ENCODE results near the gene THYN1. TPM values are rescaled to one million over a fixed set of nuclear protein-coding genes. Genes with fewer than 3 reads are reported as not detected.

Gene THYN1
- total RNA-seq, 3 donors from 2014 or later, result 37.7 to 49.0 (median 43.3) TPM

DNA sequence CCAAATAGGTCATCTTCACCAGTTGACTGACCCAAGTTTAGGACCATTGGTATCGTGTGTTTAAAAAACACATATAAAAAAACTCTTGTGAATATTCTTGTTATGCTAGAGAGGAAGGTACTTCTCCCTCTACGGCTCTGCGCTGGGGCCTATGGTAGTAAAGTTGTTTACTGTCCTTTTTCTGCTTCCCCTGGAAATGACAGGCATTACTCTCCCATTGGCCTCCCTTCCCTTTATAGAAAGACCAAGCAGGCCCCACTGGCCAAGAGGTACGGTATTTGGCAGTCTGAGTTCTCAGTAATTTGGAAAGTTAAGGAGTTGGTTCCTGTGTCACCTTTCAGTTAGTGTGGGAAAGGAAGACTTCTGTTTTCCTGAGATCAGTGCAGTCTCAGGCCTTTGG, 6.5 kb downstream of the THYN1 start:
- Mint-ChIP-seq H3K4me1 (ENCODE audit: low read depth) (peaks cover 8% of the 10 kb centered on the region), H3K27me3 (ENCODE audit: low read depth) (no peaks in the 10 kb centered on the region), H3K9me3 (no peaks in the 10 kb centered on the region), H3K4me3 (no peak overlapping the region), H3K36me3 (ENCODE audit: insufficient read depth) (peaks cover 42% of the 10 kb centered on the region)
- DNase-seq (no peak), ATAC-seq (no peak)

DNA sequence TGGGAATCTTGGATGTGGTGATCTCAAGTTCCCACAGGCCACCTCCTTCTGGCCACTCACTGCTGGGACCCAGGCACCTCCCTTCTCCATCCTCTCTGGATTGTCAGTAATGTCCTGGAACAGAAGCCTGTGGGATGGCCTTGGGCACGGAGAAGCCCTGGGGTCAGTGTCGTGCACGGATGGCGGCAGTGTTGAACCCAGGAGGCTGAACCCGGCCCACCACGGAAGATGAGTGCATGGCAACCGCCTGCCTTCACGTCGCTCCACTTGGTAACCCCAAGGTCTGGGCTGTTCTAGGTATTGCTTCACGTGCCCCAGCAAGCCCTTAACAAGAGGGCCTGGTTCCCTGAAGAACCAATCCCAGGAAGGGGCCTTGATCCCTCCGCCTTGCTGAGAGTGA, 7.1 kb downstream of the THYN1 start:
- Mint-ChIP-seq H3K36me3 (ENCODE audit: insufficient read depth) (peaks cover 42% of the 10 kb centered on the region), H3K9me3 (no peaks in the 10 kb centered on the region), H3K4me1 (ENCODE audit: low read depth) (peaks cover 6% of the 10 kb centered on the region), H3K27me3 (ENCODE audit: low read depth) (no peaks in the 10 kb centered on the region), H3K4me3 (no peak overlapping the region)
- ATAC-seq (no peak), DNase-seq (no peak)

DNA sequence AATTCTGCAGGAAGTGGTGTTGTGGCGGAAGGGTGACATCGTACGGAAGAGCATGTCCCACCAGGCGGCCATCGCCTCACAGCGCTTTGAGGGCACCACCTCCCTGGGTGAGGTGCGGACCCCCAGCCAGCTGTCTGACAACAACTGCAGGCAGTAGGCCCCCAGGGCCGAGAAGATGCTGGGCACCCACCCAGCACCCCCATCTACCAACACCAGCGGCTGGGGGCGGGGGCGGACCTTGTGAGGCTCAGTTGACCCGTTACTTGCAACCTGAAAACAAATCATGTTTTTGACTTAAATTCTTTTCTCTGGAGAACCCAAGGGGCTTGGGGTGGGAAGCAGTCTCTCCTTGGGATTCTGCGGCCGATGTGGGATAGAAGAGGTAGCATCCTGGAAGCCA, 7.7 kb downstream of the THYN1 start:
- Mint-ChIP-seq H3K4me1 (ENCODE audit: low read depth) (peaks cover 6% of the 10 kb centered on the region), H3K9me3 (no peaks in the 10 kb centered on the region), H3K4me3 (no peak overlapping the region), H3K36me3 (ENCODE audit: insufficient read depth) (peaks cover 42% of the 10 kb centered on the region), H3K27me3 (ENCODE audit: low read depth) (no peaks in the 10 kb centered on the region)
- ATAC-seq (no peak), DNase-seq (no peak)

DNA sequence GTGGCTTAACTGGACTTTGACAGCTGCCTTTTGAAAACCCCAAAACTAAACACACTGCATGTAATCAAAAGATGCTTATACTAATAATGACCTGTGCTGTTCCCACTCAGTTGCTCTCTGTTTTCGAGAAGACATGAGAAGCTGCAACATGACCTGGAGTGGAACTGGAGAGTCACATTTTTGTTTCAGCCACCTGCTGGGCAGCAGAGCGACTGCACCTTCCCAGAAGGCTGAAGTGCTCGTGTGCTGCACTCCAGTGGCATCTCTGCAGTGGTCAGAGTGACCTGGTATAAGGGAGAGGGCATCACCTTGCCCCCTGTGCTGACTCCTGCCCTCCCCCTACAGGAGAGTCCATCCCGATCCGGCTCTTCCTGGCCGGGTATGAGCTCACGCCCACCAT, 8.6 kb downstream of the THYN1 start:
- no peak for DNase-seq
- H3K27me3 Mint-ChIP-seq (ENCODE audit: low read depth), result no peaks in the 10 kb centered on the region

DNA sequence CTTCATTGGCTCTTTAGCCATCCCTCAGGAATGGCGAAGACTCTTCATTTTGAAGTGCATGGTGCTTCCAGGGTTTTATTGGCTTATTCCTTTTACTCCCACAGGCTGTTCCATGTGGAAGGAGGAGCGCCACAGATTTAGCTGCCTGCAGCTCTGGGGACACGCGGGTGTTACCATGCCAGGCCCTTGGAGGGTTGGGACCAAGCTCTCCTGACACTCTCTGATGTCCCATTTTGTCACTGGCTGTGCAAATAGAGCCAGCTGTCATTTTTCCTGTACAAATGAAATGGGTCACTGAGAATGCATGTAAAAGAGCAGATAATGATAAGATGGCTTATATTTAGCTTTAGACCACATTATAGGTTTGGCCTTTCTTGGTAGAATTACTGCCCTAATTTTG, 9.2 kb downstream of the THYN1 start:
- Mint-ChIP-seq H3K27me3 (ENCODE audit: low read depth) (no peaks in the 10 kb centered on the region), H3K9me3 (no peaks in the 10 kb centered on the region), H3K4me1 (ENCODE audit: low read depth) (peaks cover under 1% of the 10 kb centered on the region), H3K4me3 (no peak overlapping the region), H3K36me3 (ENCODE audit: insufficient read depth) (peaks cover 47% of the 10 kb centered on the region)
- no peak for ATAC-seq
- no peak for DNase-seq

More for the DNA sequence above, 8.6 kb downstream of the THYN1 start:
- ATAC-seq, result peak in 1 of 2 donors; percentile 40
- H3K36me3 Mint-ChIP-seq (ENCODE audit: insufficient read depth), result peaks cover 47% of the 10 kb centered on the region
- peaks cover 6% of the 10 kb centered on the region for H3K4me1 Mint-ChIP-seq (ENCODE audit: low read depth)
- no peak overlapping the region for H3K4me3 Mint-ChIP-seq
- H3K9me3 Mint-ChIP-seq, result no peaks in the 10 kb centered on the region

DNA sequence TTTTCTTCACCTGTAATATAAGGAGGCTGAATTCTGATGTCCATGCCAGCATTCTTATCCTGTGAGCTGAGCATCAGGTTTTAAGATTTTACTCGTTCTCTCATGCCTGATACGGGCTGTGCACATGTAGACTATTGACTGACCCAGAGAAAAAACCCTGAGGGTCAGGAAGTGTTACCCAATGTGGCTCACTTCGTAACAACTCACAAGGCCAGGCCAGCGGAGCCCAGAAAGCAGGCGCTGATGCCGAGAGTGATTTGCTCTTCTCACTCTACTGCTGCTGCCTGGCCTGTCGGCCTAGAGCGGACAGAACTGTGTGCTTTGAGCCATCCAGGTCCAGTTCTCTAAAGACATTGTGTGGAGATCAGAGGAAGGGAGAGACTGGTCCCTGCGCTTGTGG, 10.8 kb downstream of the THYN1 start:
- Mint-ChIP-seq H3K36me3 (ENCODE audit: insufficient read depth) (peaks cover 44% of the 10 kb centered on the region), H3K4me3 (no peak overlapping the region)
- no peak for DNase-seq

DNA sequence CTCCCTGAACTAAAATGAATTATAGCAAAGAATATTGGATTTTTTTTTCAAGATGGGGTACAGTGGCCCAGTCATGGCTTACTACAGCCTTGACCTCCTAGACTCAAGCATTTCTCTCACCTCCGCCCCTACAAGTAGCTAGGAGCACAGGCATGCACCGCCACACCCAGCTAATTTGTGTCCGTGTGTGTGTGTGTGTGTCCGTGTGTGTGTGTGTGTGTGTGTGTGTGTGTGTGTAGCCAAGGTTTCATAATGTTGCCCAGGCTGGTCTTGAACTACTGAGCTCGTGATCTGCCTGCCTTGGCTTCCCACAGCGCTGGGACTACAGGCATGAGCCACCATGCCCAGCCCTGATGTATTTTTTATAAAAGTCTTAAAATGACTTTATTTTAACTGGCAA, 12.6 kb downstream of the THYN1 start:
- no peak overlapping the region for H3K4me3 Mint-ChIP-seq
- peaks cover 44% of the 10 kb centered on the region for H3K36me3 Mint-ChIP-seq (ENCODE audit: insufficient read depth)
- H3K27me3 Mint-ChIP-seq (ENCODE audit: low read depth), result no peaks in the 10 kb centered on the region
- ATAC-seq (no peak), DNase-seq (no peak)
- no peaks in the 10 kb centered on the region for H3K9me3 Mint-ChIP-seq
- no peaks in the 10 kb centered on the region for H3K4me1 Mint-ChIP-seq (ENCODE audit: low read depth)

More for the DNA sequence above, 10.8 kb downstream of the THYN1 start:
- no peak for ATAC-seq
- H3K4me1 Mint-ChIP-seq (ENCODE audit: low read depth), result no peaks in the 10 kb centered on the region
- no peaks in the 10 kb centered on the region for H3K27me3 Mint-ChIP-seq (ENCODE audit: low read depth)
- H3K9me3 Mint-ChIP-seq, result no peaks in the 10 kb centered on the region

DNA sequence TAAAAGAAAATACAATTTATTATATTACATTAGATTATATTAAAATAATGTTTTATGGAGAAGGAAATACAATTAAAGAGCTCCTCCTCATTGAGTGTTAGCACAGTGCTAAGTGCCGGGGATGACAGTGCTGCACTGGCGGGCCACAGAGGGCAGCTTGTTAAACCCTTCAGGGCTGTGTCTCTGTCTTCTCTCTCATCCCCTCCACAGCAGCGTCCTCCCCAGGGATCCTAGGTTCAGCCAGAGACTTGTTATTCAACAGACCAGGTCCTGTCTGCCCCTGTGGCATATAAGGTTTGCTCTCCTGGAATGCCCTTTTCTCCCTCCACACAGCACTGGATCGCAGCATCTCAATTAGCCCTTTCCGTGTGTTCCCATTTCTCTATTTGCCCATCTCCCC, 14.2 kb downstream of the THYN1 start:
- ATAC-seq (no peak), DNase-seq (no peak)
- Mint-ChIP-seq H3K4me3 (no peak overlapping the region), H3K4me1 (ENCODE audit: low read depth) (no peaks in the 10 kb centered on the region), H3K27me3 (ENCODE audit: low read depth) (no peaks in the 10 kb centered on the region), H3K9me3 (no peaks in the 10 kb centered on the region), H3K36me3 (ENCODE audit: insufficient read depth) (peaks cover 42% of the 10 kb centered on the region)

DNA sequence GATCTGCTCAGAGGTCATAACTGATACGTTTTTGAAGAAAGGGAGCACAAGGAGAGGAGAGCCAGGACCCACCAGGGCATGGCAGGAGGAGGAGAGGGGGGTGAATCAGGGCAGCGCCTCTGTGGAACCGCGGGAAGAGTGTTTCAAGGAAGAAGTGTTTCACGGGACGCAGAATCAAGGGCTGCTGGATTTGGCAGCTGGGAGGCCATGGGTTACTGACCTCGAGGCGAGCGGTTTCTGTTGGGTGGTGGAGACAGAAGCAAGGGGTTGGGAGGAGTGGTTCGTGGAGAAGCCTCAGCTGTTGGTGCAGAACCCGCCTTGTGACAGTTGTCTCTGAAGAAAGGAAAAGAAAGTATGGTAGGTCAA, 15.6 kb downstream of the THYN1 start:
- H3K9me3 Mint-ChIP-seq, result no peaks in the 10 kb centered on the region
- DNase-seq, result no peak
- no peak overlapping the region for H3K4me3 Mint-ChIP-seq
- no peak for ATAC-seq
- H3K27me3 Mint-ChIP-seq (ENCODE audit: low read depth), result no peaks in the 10 kb centered on the region
- H3K36me3 Mint-ChIP-seq (ENCODE audit: insufficient read depth), result peaks cover 39% of the 10 kb centered on the region
- peaks cover 4% of the 10 kb centered on the region for H3K4me1 Mint-ChIP-seq (ENCODE audit: low read depth)

DNA sequence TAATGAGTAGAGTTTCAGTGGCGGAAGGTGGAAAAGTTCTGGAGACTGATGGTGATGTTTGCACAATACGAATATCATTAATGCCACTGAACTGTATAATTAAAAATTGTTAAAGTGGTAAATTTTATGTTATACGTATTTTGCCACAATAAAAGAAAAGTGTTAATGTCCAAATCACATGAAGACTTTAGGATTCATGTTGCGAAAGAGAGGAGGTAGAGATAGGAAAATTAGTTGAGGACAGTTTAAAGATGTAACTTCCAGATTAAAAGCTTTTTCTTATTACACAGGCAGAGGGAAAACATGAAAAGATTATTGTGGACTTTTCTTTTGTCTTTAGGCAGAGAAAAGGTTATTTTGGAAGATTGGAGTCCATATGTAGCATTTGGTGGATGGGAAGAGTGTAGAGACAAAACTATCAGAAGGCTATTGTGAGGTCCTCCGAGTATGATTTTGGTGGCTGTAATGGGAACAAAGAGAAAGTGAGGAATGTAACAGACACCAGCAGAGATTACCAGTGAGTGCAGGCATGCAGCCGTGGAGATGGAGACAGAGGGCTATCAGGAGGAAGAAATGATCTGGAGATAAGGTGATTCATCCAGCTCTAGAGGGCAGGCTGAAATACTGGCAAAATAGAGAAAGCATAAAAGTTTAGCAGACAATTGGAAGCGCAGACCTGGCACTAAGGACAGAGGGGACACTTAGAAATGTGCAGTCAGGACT, 16.2 kb downstream of the THYN1 start:
- DNase-seq (no peak), ATAC-seq (no peak)
- peaks cover 9% of the 10 kb centered on the region for H3K4me1 Mint-ChIP-seq (ENCODE audit: low read depth)
- H3K27me3 Mint-ChIP-seq (ENCODE audit: low read depth), result no peaks in the 10 kb centered on the region
- no peak overlapping the region for H3K4me3 Mint-ChIP-seq
- no peaks in the 10 kb centered on the region for H3K9me3 Mint-ChIP-seq
- H3K36me3 Mint-ChIP-seq (ENCODE audit: insufficient read depth), result peaks cover 36% of the 10 kb centered on the region

DNA sequence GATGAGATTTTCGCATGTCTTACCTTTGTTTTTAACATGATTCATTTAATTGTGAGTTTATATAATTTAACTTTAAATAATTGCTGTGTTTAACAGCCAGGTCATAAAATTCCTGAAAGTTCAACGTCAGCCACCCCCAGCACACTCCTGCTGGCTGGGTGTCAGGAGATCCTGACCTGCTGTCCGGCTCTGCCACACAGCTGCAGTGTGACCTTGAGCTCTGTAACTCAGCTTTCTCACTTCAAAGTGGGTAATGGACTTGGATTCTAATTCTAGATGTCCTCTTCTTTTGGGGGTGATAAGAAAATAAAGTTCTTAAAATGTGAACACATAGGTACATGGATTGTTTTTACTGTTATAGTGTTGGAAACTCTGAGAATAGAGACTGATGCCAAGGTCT, 17.8 kb downstream of the THYN1 start:
- Mint-ChIP-seq H3K4me1 (ENCODE audit: low read depth) (peaks cover 21% of the 10 kb centered on the region), H3K36me3 (ENCODE audit: insufficient read depth) (peaks cover 38% of the 10 kb centered on the region)

DNA sequence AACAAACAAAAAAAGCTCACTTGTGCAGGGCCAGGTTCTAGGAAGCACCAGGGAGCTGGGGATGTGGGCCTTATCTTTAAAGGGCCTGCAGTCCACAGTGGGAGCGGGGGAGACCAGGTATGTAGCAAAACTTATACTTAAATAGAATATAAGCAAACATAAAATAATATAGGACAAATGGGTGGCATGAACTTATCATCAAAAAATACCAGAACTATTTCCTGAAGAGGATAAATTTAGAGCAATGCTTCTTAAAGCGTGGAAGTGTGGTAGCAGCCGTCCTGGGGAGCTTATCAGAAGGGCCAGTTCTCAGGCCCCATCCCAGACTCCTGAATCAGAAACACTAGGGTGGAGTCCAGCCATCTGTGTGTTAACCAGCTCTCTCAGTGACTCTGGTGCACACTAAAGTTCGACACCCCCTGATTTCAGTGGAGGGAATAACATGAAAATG, 19.4 kb downstream of the THYN1 start:
- Mint-ChIP-seq H3K36me3 (ENCODE audit: insufficient read depth) (peaks cover 29% of the 10 kb centered on the region), H3K9me3 (no peaks in the 10 kb centered on the region), H3K4me3 (no peak overlapping the region), H3K4me1 (ENCODE audit: low read depth) (peaks cover 37% of the 10 kb centered on the region), H3K27me3 (ENCODE audit: low read depth) (no peaks in the 10 kb centered on the region)
- ATAC-seq (no peak), DNase-seq (no peak)

More for the DNA sequence above, 17.8 kb downstream of the THYN1 start:
- Mint-ChIP-seq H3K9me3 (no peaks in the 10 kb centered on the region), H3K27me3 (ENCODE audit: low read depth) (no peaks in the 10 kb centered on the region), H3K4me3 (no peak overlapping the region)
- DNase-seq, result no peak
- no peak for ATAC-seq

DNA sequence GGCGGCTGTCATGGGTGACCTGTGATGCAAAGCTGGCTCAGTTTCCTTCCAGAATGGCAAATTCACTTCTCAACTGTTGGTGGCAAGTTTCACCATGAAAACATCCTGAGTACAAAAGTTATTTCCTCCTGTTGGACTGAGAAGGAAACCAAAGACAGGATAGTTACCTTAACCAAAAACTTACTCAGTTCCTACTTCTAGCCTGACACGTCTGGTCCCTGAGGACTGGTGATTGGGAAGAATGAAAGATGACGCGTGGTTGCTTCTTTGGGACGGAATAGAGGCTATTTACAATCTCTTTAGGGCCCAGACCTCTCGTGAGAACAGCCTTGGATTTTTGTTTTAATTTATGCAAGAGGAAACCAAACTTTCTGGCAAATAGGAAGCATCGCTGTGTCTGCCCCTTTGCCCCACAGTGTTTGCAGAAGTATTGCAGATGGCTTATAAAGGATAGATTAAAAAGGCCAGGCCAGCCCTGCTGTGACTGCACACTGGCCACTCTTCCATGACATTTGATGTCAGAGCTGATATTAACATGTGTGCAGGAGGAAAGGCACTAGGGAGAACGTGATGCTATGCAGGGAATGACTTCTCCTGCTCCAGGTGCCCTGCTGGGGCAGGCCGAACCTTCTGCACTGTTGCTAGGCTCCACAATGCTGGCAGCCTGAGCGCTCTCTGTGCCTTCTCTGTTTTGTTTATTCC, 21.0 kb downstream of the THYN1 start:
- no peaks in the 10 kb centered on the region for H3K9me3 Mint-ChIP-seq
- no peak overlapping the region for H3K4me3 Mint-ChIP-seq
- no peaks in the 10 kb centered on the region for H3K27me3 Mint-ChIP-seq (ENCODE audit: low read depth)
- peaks cover 54% of the 10 kb centered on the region for H3K4me1 Mint-ChIP-seq (ENCODE audit: low read depth)
- H3K36me3 Mint-ChIP-seq (ENCODE audit: insufficient read depth), result peaks cover 18% of the 10 kb centered on the region
- no peak for DNase-seq
- no peak for ATAC-seq

DNA sequence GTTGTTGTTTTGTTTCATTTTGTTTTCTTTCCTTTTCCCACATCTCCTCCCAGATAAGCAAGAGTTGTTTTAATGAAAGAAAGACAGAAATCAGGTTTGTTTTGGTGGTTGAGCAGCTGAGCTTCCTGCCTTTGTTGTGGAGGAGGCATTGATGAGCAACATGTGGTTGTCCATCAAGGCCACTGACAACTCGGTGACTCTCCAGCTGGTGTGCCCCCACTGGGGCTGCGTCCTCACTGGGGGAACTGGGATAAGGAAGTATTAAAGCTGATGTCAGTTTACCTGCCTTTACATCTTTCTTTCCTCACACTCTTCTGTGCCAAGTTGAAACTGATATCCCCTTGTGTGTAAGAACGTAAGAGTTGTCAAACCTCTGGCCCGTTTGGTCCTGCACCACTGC, 22.8 kb downstream of the THYN1 start:
- Mint-ChIP-seq H3K4me1 (ENCODE audit: low read depth) (peaks cover 71% of the 10 kb centered on the region), H3K9me3 (no peaks in the 10 kb centered on the region), H3K36me3 (ENCODE audit: insufficient read depth) (peaks cover 12% of the 10 kb centered on the region), H3K4me3 (no peak overlapping the region), H3K27me3 (ENCODE audit: low read depth) (no peaks in the 10 kb centered on the region)
- no peak for ATAC-seq
- no peak for DNase-seq

DNA sequence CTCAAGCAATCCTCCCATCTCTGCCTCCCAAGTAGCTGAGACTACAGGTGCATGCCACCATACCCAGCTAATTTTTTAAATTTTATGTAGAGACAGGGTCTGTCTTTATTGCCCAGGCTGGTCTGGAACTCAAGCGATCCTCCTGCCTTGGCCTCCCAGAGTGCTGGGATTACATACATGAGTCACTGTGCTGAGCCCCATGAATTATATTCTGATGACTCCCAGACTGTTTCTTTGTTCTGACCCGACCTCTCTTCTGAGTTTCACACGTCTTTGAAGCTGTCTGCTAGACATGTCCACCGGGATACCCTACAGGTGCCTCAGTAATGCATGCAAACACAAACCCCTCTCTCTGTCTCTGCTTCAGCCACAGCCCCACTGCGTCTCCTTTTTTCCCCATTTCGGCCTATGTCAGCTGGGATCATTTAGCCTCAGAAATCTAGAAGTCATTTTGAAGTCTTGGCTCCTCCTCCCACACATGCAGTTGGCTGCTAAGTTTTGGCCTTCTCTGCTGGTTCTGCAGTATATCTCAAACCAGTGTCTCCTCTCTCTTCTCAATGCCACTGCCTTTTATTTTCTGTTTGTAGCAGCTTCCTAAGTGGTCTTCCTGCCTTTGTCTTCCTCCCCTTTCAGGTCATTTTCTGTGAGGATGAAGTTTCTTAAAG, 23.9 kb downstream of the THYN1 start:
- Mint-ChIP-seq H3K27me3 (ENCODE audit: low read depth) (no peaks in the 10 kb centered on the region), H3K36me3 (ENCODE audit: insufficient read depth) (peaks cover 6% of the 10 kb centered on the region), H3K4me3 (no peak overlapping the region), H3K9me3 (no peaks in the 10 kb centered on the region), H3K4me1 (ENCODE audit: low read depth) (peaks cover 73% of the 10 kb centered on the region)
- ATAC-seq (no peak), DNase-seq (no peak)
